Kidney epithelial cell (primary cell): ENCODE data around the gene COA8. TPM values are rescaled to one million over a fixed set of nuclear protein-coding genes. Genes with fewer than 3 reads are reported as not detected.

ENCODE experiments used
- DNase-seq: peaks from one replicate; pipeline ENCODE4 v3.0.0-alpha.2; 2010; ENCODE audit warnings: low read depth
- H3K27me3 ChIP-seq: 2 replicates; pipeline ENCODE4 v1.6.0; 2011; ENCODE audit warnings: low read length; ENCODE audit not compliant: control insufficient read depth, insufficient read depth
- H3K36me3 ChIP-seq: 2 replicates; pipeline ENCODE4 v1.5.1; 2011; ENCODE audit warnings: low read length; ENCODE audit not compliant: control insufficient read depth, insufficient read depth
- H3K4me3 ChIP-seq: 2 replicates; pipeline ENCODE4 v1.5.1; 2011; ENCODE audit warnings: low read depth, mild to moderate bottlenecking, control low read depth, low read length
- CTCF ChIP-seq: IDR thresholded peaks from 2 replicates; pipeline ENCODE4 v1.5.1; 2011; ENCODE audit warnings: mild to moderate bottlenecking, moderate library complexity, low read length, control low read depth, inconsistent platforms; ENCODE audit not compliant: insufficient read depth, poor library complexity, severe bottlenecking
- total RNA-seq: library from RNA; depleted of rRNA; stranded (reverse); fragments of >200 nt; gene quantifications from 2 replicates; pipeline ENCODE4 v1.2.3, GENCODE V29; 2015

Gene COA8
- total RNA-seq, 1 donor from 2014 or later = 83.8 TPM

- TF ChIP-seq CTCF = no peak
- Histone ChIP-seq H3K27me3 (no peaks in the 10 kb centered on the region), H3K4me3 (no peak overlapping the region), H3K36me3 (no peaks in the 10 kb centered on the region)
- DNase-seq = no peak
These were observed 30.8 kb downstream of the COA8 start for GRCh38 chr14:103593577-103593976.

GRCh38 chr14:103594265-103594664, 31.5 kb downstream of the COA8 start:
- Histone ChIP-seq H3K27me3 (no peaks in the 10 kb centered on the region), H3K36me3 (no peaks in the 10 kb centered on the region), H3K4me3 (no peak overlapping the region)
- no peak for DNase-seq
- TF ChIP-seq CTCF = no peak

- TF ChIP-seq CTCF = no peak
- H3K27me3 ChIP-seq = no peaks in the 10 kb centered on the region
- H3K36me3 ChIP-seq = no peaks in the 10 kb centered on the region
- H3K4me3 ChIP-seq = no peak overlapping the region
- peak; percentile 78 for DNase-seq
These were observed 35.0 kb downstream of the COA8 start for GRCh38 chr14:103597623-103598377.

GRCh38 chr14:103600503-103600902, 37.7 kb downstream of the COA8 start:
- no peaks in the 10 kb centered on the region for H3K36me3 ChIP-seq
- H3K27me3 ChIP-seq = no peaks in the 10 kb centered on the region
- H3K4me3 ChIP-seq = no peak overlapping the region
- no peak for DNase-seq
- TF ChIP-seq CTCF = no peak

DNA sequence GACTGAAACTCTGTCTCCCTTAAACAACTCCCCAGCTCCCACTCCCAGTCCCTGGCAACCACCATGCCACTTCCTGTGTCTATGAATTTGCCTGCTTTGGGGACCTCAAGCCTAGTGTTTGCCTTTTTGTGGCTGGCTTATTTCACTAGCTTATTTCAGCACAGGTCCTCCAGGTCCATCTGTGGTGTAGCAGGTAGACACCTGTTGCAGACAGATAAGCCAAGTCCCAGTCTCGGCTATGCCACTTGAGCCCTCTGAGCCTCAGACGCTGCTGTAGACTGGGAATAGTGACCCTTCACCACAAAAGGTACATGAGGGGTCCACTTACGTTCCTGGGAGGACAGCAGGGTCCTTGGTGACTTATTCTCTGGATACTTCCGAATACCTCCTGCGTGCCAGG, 41.9 kb downstream of the COA8 start:
- TF ChIP-seq CTCF = no peak
- no peaks in the 10 kb centered on the region for H3K36me3 ChIP-seq
- peaks cover 13% of the 10 kb centered on the region for H3K27me3 ChIP-seq
- DNase-seq = no peak
- H3K4me3 ChIP-seq = no peak overlapping the region
